Common myeloid progenitor, CD34-positive (primary cell): ENCODE results near the gene ATP5F1D.

Source experiments
- CTCF ChIA-PET: fragments of 350-600 bp; sonication (Branson Sonifier 250); formaldehyde crosslinking; loops from one replicate; lab custom pipeline; 2021; ENCODE audit warnings: antibody characterized with exemption; lab: Charles Lee
- POLR2A ChIA-PET: fragments of 350-600 bp; sonication (Branson Sonifier 250); formaldehyde crosslinking; loops from one replicate; lab custom pipeline; 2021; ENCODE audit warnings: antibody characterized with exemption; lab: Charles Lee
- DNase-seq, 3 donors: peaks; one replicate each; pipeline versions ENCODE4 v3.0.0 to v3.0.0-alpha.2; 2013
- H3K27ac ChIP-seq, 2 experiments: 1 replicate in 1 of 2; 2 replicates in 1 of 2; pipeline ENCODE4 v1.7.0; 2013; ENCODE audit warnings: inconsistent platforms in 2 of 2, low read length in 2 of 2, mild to moderate bottlenecking in 2 of 2, low read depth in 1 of 2, moderate library complexity in 1 of 2; ENCODE audit not compliant: severe bottlenecking in 2 of 2, insufficient read depth in 1 of 2, poor library complexity in 1 of 2
- H3K27me3 ChIP-seq, 5 experiments: replicated peaks in 2 of 5; 1 replicate in 3 of 5; 2 replicates in 2 of 5; pipeline versions ENCODE4 v1.6.1 to v1.7.0; 2013; ENCODE audit warnings: low read length in 4 of 5, mild to moderate bottlenecking in 2 of 5, moderate library complexity in 2 of 5, inconsistent platforms in 1 of 5; ENCODE audit not compliant: insufficient read depth in 5 of 5, control insufficient read depth in 4 of 5
- H3K36me3 ChIP-seq, 4 experiments: 1 replicate in 2 of 4; 2 replicates in 2 of 4; pipeline versions ENCODE4 v1.6.1 to v1.7.0; 2013; ENCODE audit warnings: low read length in 3 of 4, control low read depth in 1 of 4, mild to moderate bottlenecking in 1 of 4; ENCODE audit not compliant: control insufficient read depth in 4 of 4, insufficient read depth in 4 of 4
- H3K4me1 ChIP-seq, 4 experiments: 1 replicate in 3 of 4; 2 replicates in 1 of 4; pipeline versions ENCODE4 v1.6.1 to v1.7.1; 2013; ENCODE audit warnings: low read length in 3 of 4, mild to moderate bottlenecking in 3 of 4, control low read depth in 1 of 4, inconsistent platforms in 1 of 4, moderate library complexity in 1 of 4; ENCODE audit not compliant: control insufficient read depth in 4 of 4, insufficient read depth in 4 of 4; ENCODE audit errors: control extremely low read depth in 1 of 4
- H3K4me3 ChIP-seq, 7 experiments: 1 replicate in 4 of 7; 2 replicates in 3 of 7; pipeline versions ENCODE4 v1.5.1 to v1.7.0; 2013; ENCODE audit warnings: mild to moderate bottlenecking in 7 of 7, low read length in 6 of 7, moderate library complexity in 6 of 7, inconsistent platforms in 2 of 7, low read depth in 2 of 7, control low read depth in 1 of 7; ENCODE audit not compliant: insufficient read depth in 4 of 7, control insufficient read depth in 1 of 7; ENCODE audit errors: extremely low read depth in 1 of 7
- H3K9me3 ChIP-seq, 5 experiments: 1 replicate in 4 of 5; 2 replicates in 1 of 5; pipeline versions ENCODE4 v1.6.1 to v1.7.1; 2013; ENCODE audit warnings: low read length in 4 of 5, mild to moderate bottlenecking in 2 of 5, inconsistent platforms in 1 of 5, low read depth in 1 of 5, moderate library complexity in 1 of 5; ENCODE audit not compliant: control insufficient read depth in 4 of 5, insufficient read depth in 2 of 5; ENCODE audit errors: control extremely low read depth in 1 of 5
- WGBS: methylation state at CpG from one replicate; pipeline ENCODE4 v1.1.5; 2013; ENCODE audit not compliant: insufficient coverage; 5-methylcytosine and 5-hydroxymethylcytosine counted together

Gene ATP5F1D

DNA sequence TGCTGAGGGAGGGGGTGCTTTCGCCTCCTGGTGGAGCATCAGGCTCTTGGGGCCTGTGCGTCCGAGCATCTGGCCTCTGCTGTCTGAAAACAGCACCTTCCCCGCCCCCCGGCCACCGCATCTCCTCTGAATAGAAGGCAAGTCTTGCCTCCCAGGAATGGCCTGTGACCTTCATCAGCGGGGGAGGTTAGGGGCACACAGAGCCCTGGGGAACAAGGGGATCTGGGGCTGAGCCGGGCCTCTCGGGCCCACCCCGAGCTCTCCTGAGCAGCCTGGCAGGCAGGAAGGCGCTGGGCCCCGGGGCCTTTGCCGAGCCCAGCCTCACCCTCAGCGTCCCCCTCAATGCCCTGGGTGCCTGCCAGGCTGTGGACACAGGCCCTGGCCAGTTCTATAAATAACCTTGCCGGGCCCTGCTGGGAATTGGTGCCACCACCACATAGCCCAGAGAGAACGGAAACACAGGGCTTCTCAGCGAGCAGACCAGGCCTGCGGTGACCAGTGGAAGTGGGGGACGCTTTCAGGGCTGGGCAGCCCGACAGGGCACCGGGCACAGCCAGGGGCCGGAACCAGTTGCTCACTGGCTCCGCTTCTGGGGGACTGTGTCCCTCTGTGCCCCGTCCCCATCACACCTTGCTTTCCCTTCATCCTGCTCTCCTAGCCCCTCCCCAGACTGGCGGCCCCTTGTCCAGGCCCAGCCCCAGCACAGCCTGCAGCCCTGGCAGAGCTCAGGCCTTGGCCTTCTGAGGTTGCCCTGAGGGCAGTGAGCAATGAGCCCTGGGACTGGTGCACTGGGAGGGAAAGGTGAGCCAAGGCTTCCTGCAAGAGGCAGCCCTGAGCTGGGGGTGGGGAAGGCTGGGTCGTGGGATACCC lies 26.5 kb upstream of the ATP5F1D start:
- no peak for DNase-seq
- Histone ChIP-seq H3K4me3 (no peak overlapping the region), H3K36me3 (peaks cover 0 to 31% (median 13%) of the 10 kb centered on the region in 4 experiments), H3K27ac (peak overlapping the region; percentile 83 to 89), H3K4me1 (peaks cover 0 to 36% (median 34%) of the 10 kb centered on the region in 4 experiments), H3K9me3 (no peaks in the 10 kb centered on the region), H3K27me3 (no peaks in the 10 kb centered on the region)
- ChIA-PET POLR2A (interaction anchor here (0.6 to 1.6 kb wide), 2 partner anchors 12 to 25 kb away, joined by 5 to 6 read pairs; no protein-coding TSS in a partner anchor), CTCF (interaction anchor here (0.6 to 6.1 kb wide), 8 partner anchors 7 to 198 kb away, joined by 3 to 33 read pairs (median 4); no protein-coding TSS in a partner anchor)
- 93% methylated on average over 25 of the region's 26 CpGs for WGBS

DNA sequence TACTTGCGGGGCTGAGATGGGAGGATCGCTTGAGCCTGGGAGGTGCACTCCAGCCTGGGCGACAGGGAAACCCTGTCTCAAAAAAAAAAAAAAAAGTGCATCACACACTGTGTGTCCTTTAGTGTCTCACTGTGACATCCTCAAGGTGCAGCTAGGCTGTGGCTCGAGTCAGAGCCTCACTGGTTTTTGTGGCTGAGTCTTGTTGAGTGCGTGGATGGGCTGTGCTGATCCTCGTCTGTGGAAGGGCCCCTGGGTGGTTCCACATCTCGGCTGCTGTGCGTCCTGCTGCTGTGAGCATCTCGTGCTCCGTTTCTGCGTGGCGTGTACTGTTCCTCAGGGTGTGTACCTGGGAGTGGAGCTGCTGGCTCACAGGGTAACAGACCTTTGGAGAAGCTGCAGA lies 24.8 kb upstream of the ATP5F1D start:
- no peak for DNase-seq
- Histone ChIP-seq H3K4me1 (peaks cover 0 to 31% (median 28%) of the 10 kb centered on the region in 4 experiments), H3K27me3 (no peaks in the 10 kb centered on the region), H3K9me3 (no peaks in the 10 kb centered on the region), H3K27ac (peak overlapping the region in 1 of 2 experiments; percentile 5), H3K36me3 (peaks cover 0 to 37% (median 18%) of the 10 kb centered on the region in 4 experiments), H3K4me3 (no peak overlapping the region)
- POLR2A ChIA-PET: no interaction called here
- 99% methylated on average over 10 of the region's 12 CpGs for WGBS
- CTCF ChIA-PET: interaction anchor here (0.7 to 3.9 kb wide), 9 partner anchors 12 to 104 kb away, joined by 3 to 16 read pairs (median 4); partner anchors contain the start of gene CBARP

DNA sequence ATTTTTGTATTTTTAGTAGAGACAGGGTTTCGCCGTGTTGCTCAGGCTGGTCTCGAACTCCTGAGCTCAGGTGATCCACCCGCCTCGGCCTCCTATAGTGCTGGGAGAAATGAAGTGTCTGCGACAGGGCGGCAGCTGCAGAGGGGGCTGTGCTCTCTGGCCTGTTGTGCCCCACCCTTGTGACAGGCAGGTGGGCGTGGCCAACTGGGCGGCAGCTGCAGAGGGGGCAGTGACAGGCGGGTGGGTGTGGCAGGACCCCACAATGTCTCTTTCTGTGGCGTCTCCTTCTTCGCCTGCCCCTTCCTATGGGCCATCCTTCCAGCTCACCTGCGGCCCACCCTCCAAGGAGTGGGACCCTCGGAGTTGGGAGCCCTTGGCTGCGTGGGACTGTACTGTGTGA lies 24.2 kb upstream of the ATP5F1D start:
- Histone ChIP-seq H3K4me3 (no peak overlapping the region), H3K36me3 (peaks cover 0 to 37% (median 22%) of the 10 kb centered on the region in 4 experiments), H3K4me1 (peaks cover 0 to 28% (median 23%) of the 10 kb centered on the region in 4 experiments), H3K9me3 (no peaks in the 10 kb centered on the region), H3K27ac (no peak overlapping the region), H3K27me3 (no peaks in the 10 kb centered on the region)
- CTCF ChIA-PET: interaction anchor here (0.7 to 3.9 kb wide), 12 partner anchors 14 to 137 kb away, joined by 3 to 16 read pairs (median 4); partner anchors contain the start of gene CBARP
- 95% methylated on average over 12 of the region's 15 CpGs for WGBS
- DNase-seq: no peak
- POLR2A ChIA-PET: no interaction called here

DNA sequence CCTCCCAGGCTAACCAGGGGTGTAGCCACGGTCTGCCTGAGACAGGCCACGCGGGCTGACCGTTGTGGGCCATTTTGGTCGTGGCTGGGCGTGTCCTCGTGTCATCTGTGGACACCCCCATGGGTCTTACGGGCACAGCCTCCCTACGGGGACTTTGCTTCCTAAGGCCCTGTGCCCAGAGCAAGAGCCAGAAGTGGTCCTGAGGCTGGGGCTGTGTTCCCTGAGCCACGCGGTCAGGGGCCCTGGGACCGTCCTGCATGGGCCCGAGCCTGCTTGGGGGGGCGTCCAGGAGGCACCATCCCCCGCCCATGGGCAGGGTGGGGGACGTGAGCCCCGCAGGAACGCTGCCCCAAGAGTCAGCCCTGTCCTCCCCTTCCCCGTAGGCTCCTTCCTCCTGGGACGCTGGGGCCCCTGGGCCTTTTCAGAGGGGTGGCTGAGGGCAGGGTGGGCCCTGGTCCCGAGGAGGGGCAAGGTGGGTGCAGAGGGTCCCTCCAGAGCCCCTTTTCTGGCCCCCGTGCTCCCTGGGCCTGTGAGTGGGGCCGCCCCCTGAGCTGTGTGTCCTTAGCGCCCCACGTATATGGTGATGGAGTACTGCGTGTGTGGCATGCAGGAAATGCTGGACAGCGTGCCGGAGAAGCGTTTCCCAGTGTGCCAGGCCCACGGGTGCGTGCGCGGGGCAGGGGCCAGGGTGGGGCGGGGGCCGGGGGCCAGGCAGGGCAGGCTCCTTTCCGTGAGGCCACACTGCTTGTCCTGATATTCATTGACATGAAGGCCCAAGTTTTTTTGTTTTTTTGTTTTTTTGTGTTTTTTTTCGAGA lies 22.6 kb upstream of the ATP5F1D start:
- CTCF ChIA-PET: interaction anchor here (0.8 to 3.9 kb wide), 7 partner anchors 16 to 106 kb away, joined by 3 to 16 read pairs (median 7); no protein-coding TSS in a partner anchor
- no peak overlapping the region for H3K4me3 ChIP-seq
- H3K4me1 ChIP-seq: peaks cover 0 to 18% (median 10%) of the 10 kb centered on the region in 4 experiments
- POLR2A ChIA-PET: no interaction called here
- H3K36me3 ChIP-seq: peaks cover 0 to 52% (median 33%) of the 10 kb centered on the region in 4 experiments
- peak overlapping the region in 1 of 2 experiments; percentile 64 for H3K27ac ChIP-seq
- no peak for DNase-seq
- no peaks in the 10 kb centered on the region for H3K9me3 ChIP-seq
- 94% methylated on average over 30 of the region's 37 CpGs for WGBS
- H3K27me3 ChIP-seq: no peaks in the 10 kb centered on the region

- Histone ChIP-seq H3K4me1 (peaks cover 0 to 8% (median 1%) of the 10 kb centered on the region in 4 experiments), H3K9me3 (no peaks in the 10 kb centered on the region), H3K36me3 (peaks cover 0 to 60% (median 39%) of the 10 kb centered on the region in 4 experiments), H3K27me3 (no peaks in the 10 kb centered on the region), H3K4me3 (no peak overlapping the region), H3K27ac (no peak overlapping the region)
- POLR2A ChIA-PET: no interaction called here
- WGBS: over 99% methylated on average over 19 of the region's 19 CpGs
- CTCF ChIA-PET: interaction anchor here (1.0 to 4.6 kb wide), 6 partner anchors 8 to 107 kb away, joined by 3 to 33 read pairs (median 6); no protein-coding TSS in a partner anchor
- no peak for DNase-seq
Measured at GRCh38 chr19:1219786-1220476, 21.6 kb upstream of the ATP5F1D start.

- CTCF ChIA-PET: interaction anchor here (0.9 to 4.6 kb wide), 8 partner anchors 8 to 218 kb away, joined by 3 to 33 read pairs (median 5); no protein-coding TSS in a partner anchor
- no peaks in the 10 kb centered on the region for H3K27me3 ChIP-seq
- H3K36me3 ChIP-seq: peaks cover 0 to 62% (median 41%) of the 10 kb centered on the region in 4 experiments
- H3K27ac ChIP-seq: no peak overlapping the region
- POLR2A ChIA-PET: no interaction called here
- 97% methylated on average over 32 of the region's 33 CpGs for WGBS
- DNase-seq: no peak
- no peaks in the 10 kb centered on the region for H3K9me3 ChIP-seq
- peaks cover 0 to 4% (median 0%) of the 10 kb centered on the region in 4 experiments for H3K4me1 ChIP-seq
- H3K4me3 ChIP-seq: no peak overlapping the region
Measured at GRCh38 chr19:1220477-1220930, 21.0 kb upstream of the ATP5F1D start.
